HepG2 (cell line): ENCODE results near the gene C6orf132. TPM values are rescaled to one million over a fixed set of nuclear protein-coding genes. Genes with fewer than 3 reads are reported as not detected.

Source experiments
- ARNT2 ChIP-seq: sonication (generic); formaldehyde crosslinking; IDR thresholded peaks from 2 replicates; pipeline ENCODE4 v1.8.0; 2022; ENCODE audit warnings: mild to moderate bottlenecking, low read depth, missing genetic modification reagents, moderate library complexity
- DBP ChIP-seq: sonication (generic); formaldehyde crosslinking; IDR thresholded peaks from 2 replicates; pipeline ENCODE4 v1.4.0; 2020; ENCODE audit warnings: missing genetic modification reagents; ENCODE audit errors: not compliant biosample characterization
- FLYWCH1 ChIP-seq: sonication (generic); formaldehyde crosslinking; IDR thresholded peaks from 2 replicates; pipeline ENCODE4 v1.8.1; 2023; ENCODE audit warnings: mild to moderate bottlenecking, missing genetic modification reagents
- HMGA1 ChIP-seq: sonication (generic); formaldehyde crosslinking; conservative IDR thresholded peaks from 2 replicates; pipeline ENCODE4 v1.4.0; 2020; ENCODE audit warnings: missing genetic modification reagents
- ISX ChIP-seq: sonication (generic); formaldehyde crosslinking; conservative IDR thresholded peaks from 2 replicates; pipeline ENCODE4 v1.5.0; 2020; ENCODE audit warnings: missing genetic modification reagents
- MAFK ChIP-seq, 2 experiments: IDR thresholded peaks in 1 of 2; conservative IDR thresholded peaks in 1 of 2; 2 replicates each; pipeline ENCODE4 v1.6.1; 2011; ENCODE audit warnings: improper control_type of control experiment in 2 of 2, low read length in 2 of 2
- MIXL1 ChIP-seq: IDR thresholded peaks from 2 replicates; pipeline ENCODE4 v1.6.1; 2016
- MLXIP ChIP-seq: sonication (generic); formaldehyde crosslinking; IDR thresholded peaks from 2 replicates; pipeline ENCODE4 v1.9.0; 2021; ENCODE audit warnings: missing genetic modification reagents, borderline replicate concordance
- NR1H2 ChIP-seq: sonication (generic); formaldehyde crosslinking; IDR thresholded peaks from 2 replicates; pipeline ENCODE4 v1.8.1; 2022; ENCODE audit warnings: low read depth, missing genetic modification reagents, borderline replicate concordance
- RXRA ChIP-seq: sonication (generic); formaldehyde crosslinking; IDR thresholded peaks from 2 replicates; pipeline ENCODE4 v1.5.1; 2020; ENCODE audit warnings: missing genetic modification reagents
- SAP130 ChIP-seq: IDR thresholded peaks from 2 replicates; pipeline ENCODE4 v1.6.1; 2016; ENCODE audit warnings: low read depth
- SP1 ChIP-seq, 2 experiments: fragments of 450-650 bp in 1 of 2; sonication (generic) in 1 of 2; formaldehyde crosslinking in 1 of 2; IDR thresholded peaks; 2 replicates each; pipeline versions ENCODE4 v1.4.0 to v1.6.1; 2016 to 2020; ENCODE audit warnings: missing genetic modification reagents in 1 of 2
- XRCC5 ChIP-seq: fragments of 200-400 bp; formaldehyde crosslinking; optimal IDR thresholded peaks from 2 replicates; pipeline ENCODE3; 2017; ENCODE audit warnings: mild to moderate bottlenecking, low read length
- YEATS2 ChIP-seq: sonication (generic); formaldehyde crosslinking; IDR thresholded peaks from 2 replicates; pipeline ENCODE4 v1.4.0; 2020; ENCODE audit warnings: missing genetic modification reagents, borderline replicate concordance
- ZMYM3 ChIP-seq: sonication (generic); formaldehyde crosslinking; IDR thresholded peaks from 2 replicates; pipeline ENCODE4 v1.5.1; 2020; ENCODE audit warnings: mild to moderate bottlenecking, missing genetic modification reagents
- ZNF160 ChIP-seq: sonication (generic); formaldehyde crosslinking; IDR thresholded peaks from 2 replicates; pipeline ENCODE4 v1.8.0; 2022; ENCODE audit warnings: mild to moderate bottlenecking, inconsistent platforms, missing genetic modification reagents
- ZNF235 ChIP-seq: sonication (generic); formaldehyde crosslinking; IDR thresholded peaks from 2 replicates; pipeline ENCODE4 v1.8.1; 2023; ENCODE audit warnings: mild to moderate bottlenecking, missing genetic modification reagents, borderline replicate concordance
- ZNF251 ChIP-seq: sonication (generic); formaldehyde crosslinking; IDR thresholded peaks from 2 replicates; pipeline ENCODE4 v1.9.0; 2021; ENCODE audit warnings: mild to moderate bottlenecking, missing genetic modification reagents
- ZNF431 ChIP-seq: sonication (generic); formaldehyde crosslinking; IDR thresholded peaks from 2 replicates; pipeline ENCODE4 v1.9.0; 2022; ENCODE audit warnings: missing genetic modification reagents, low read depth, mild to moderate bottlenecking, borderline replicate concordance
- ZNF614 ChIP-seq: IDR thresholded peaks from 2 replicates; pipeline ENCODE4 v1.6.1; 2018; ENCODE audit warnings: missing biosample characterization, missing genetic modification reagents, inconsistent platforms, borderline replicate concordance
- ZNF788 ChIP-seq: sonication (generic); formaldehyde crosslinking; IDR thresholded peaks from 2 replicates; pipeline ENCODE4 v1.5.0; 2020; ENCODE audit warnings: mild to moderate bottlenecking, missing genetic modification reagents, borderline replicate concordance
- polyA plus RNA-seq, 8 experiments: library from polyadenylated mRNA; depleted of rRNA in 3 of 8; stranded (reverse) in 7 of 8; unstranded in 1 of 8; fragments of >200 nt; fragmentation: Illumina TruSeq in 4 of 8; extraction: Trizol in 4 of 8; gene quantifications; 2 replicates each; pipeline versions ENCODE4 v1.2.1 to v1.2.3, GENCODE V29; 2011 to 2016; ENCODE audit warnings: low read depth in 4 of 8, missing spikeins in 1 of 8, mixed read lengths in 1 of 8; ENCODE audit not compliant: insufficient read depth in 1 of 8
- total RNA-seq, 5 experiments: library from RNA; depleted of rRNA; stranded (reverse); fragments of >200 nt; fragmentation: Illumina TruSeq; extraction: Trizol; gene quantifications; 2 replicates each; pipeline ENCODE4 v1.2.3, GENCODE V29; 2016; ENCODE audit warnings: low read depth in 1 of 5
- TF ChIP-seq, protein P1 (sequence below): IDR thresholded peaks from 2 replicates; pipeline ENCODE4 v1.6.1; 2016; ENCODE audit warnings: low read depth
- TF ChIP-seq, protein P2 (sequence below): IDR thresholded peaks from 2 replicates; pipeline ENCODE4 v1.6.1; 2016
- TF ChIP-seq, protein P3 (sequence below): sonication (generic); IDR thresholded peaks from 2 replicates; pipeline ENCODE4 v1.6.1; 2016; ENCODE audit warnings: low read depth, borderline replicate concordance

The C6orf132 gene
- total and polyA plus RNA-seq, 2 of the 13 experiments (the other 11 are each of a cell fraction or from before 2014, with no cell fraction given) = 0.78 to 3.0 TPM

DNA sequence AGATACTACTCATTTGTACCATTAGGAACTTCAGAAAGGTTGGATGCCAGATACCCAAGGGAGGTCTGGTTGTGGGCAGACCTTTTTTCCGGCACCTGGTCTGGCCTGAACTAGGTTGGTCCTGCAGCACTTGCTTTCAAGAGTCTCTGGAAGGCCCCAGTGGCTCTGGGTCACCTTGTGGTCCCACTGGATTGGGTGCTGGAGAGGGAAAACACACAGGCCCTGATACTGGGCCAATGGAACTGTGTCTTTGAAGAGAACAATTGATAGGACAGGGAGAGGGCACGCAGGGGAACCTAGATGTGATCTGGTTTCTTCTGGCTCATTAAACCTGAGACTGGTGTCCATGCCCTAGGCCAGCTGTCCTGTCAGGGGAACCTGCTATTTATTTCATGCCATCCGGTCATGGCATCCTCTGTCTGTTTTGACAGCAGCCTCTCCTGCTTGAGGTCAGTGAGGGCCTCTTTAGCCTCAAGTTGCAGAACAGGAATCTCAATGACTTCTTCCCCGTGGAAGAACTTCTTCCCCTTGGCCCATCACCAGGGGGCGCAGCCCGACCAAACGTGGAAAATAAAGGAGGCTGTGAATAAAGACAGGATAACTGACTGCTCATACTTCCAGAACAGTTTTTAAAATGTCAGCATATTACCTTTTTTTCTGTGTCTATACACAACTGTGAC, 67.1 kb downstream of the C6orf132 start (continued):
- TF ChIP-seq, protein P1, sequence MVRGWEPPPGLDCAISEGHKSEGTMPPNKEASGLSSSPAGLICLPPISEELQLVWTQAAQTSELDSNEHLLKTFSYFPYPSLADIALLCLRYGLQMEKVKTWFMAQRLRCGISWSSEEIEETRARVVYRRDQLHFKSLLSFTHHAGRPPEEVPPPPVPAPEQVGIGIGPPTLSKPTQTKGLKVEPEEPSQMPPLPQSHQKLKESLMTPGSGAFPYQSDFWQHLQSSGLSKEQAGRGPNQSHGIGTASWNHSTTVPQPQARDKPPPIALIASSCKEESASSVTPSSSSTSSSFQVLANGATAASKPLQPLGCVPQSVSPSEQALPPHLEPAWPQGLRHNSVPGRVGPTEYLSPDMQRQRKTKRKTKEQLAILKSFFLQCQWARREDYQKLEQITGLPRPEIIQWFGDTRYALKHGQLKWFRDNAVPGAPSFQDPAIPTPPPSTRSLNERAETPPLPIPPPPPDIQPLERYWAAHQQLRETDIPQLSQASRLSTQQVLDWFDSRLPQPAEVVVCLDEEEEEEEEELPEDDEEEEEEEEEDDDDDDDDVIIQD (CRISPR knock-in tag) = no peak
- peak; percentile 76 for TF ChIP-seq XRCC5
- TF ChIP-seq, protein P2, sequence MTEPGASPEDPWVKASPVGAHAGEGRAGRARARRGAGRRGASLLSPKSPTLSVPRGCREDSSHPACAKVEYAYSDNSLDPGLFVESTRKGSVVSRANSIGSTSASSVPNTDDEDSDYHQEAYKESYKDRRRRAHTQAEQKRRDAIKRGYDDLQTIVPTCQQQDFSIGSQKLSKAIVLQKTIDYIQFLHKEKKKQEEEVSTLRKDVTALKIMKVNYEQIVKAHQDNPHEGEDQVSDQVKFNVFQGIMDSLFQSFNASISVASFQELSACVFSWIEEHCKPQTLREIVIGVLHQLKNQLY (CRISPR knock-in tag) = no peak
- no peak for TF ChIP-seq MLXIP (CRISPR knock-in tag)
- TF ChIP-seq NR1H2 (CRISPR knock-in tag) = no peak
- TF ChIP-seq MAFK (conservative IDR thresholded peaks at IDR 0.05 in 1 of 2, IDR thresholded peaks at IDR 0.05 in 1 of 2; ENCODE audit: low read length in 2 of 2) = peak; percentile 76 to 77
- no peak for TF ChIP-seq DBP (CRISPR knock-in tag)
- peak; percentile 56; the same call in 1 of the 2 replicates for TF ChIP-seq YEATS2 (CRISPR knock-in tag)
- TF ChIP-seq, protein P3, sequence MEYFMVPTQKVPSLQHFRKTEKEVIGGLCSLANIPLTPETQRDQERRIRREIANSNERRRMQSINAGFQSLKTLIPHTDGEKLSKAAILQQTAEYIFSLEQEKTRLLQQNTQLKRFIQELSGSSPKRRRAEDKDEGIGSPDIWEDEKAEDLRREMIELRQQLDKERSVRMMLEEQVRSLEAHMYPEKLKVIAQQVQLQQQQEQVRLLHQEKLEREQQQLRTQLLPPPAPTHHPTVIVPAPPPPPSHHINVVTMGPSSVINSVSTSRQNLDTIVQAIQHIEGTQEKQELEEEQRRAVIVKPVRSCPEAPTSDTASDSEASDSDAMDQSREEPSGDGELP = no peak
- TF ChIP-seq ZNF235 (CRISPR knock-in tag) = no peak
- peak; percentile 59; the same call in 1 of the 2 replicates for TF ChIP-seq ZNF788
- TF ChIP-seq FLYWCH1 = no peak
- no peak for TF ChIP-seq HMGA1 (CRISPR knock-in tag)
- no peak for TF ChIP-seq ZNF160 (CRISPR knock-in tag)
- no peak for TF ChIP-seq ZMYM3 (CRISPR knock-in tag)
- no peak for TF ChIP-seq ZNF431 (CRISPR knock-in tag)
- TF ChIP-seq SP1 (IDR thresholded peaks at IDR 0.05) = no peak
- TF ChIP-seq SP1 (CRISPR knock-in tag; IDR thresholded peaks at IDR 0.05) = no peak
- no peak for TF ChIP-seq ISX (CRISPR knock-in tag)
- peak; percentile 45; the same call in 1 of the 2 replicates for TF ChIP-seq ZNF614 (CRISPR knock-in tag)
- 0 out of 2 replicates have a peak, but pooled peaks have one; percentile 29 for TF ChIP-seq ARNT2
- TF ChIP-seq MIXL1 (CRISPR knock-in tag) = peak; percentile 26; the same call in 1 of the 2 replicates
- TF ChIP-seq ZNF251 = no peak
- TF ChIP-seq SAP130 (CRISPR knock-in tag) = peak; percentile 24; the same call in 1 of the 2 replicates
- 0 out of 2 replicates have a peak, but pooled peaks have one; percentile 21 for TF ChIP-seq RXRA (CRISPR knock-in tag)
